CD4-positive, alpha-beta T cell treated with Interleukin-15 for 1 hour (primary cell): ENCODE measurements around the gene SFXN1.
"Not testable (repeated sequence)": the region's sequence is repeated elsewhere in the genome, so short reads cannot be mapped to it uniquely, and the experiment has no call there.

ENCODE experiments used
- DNase-seq: peaks from one replicate; pipeline ENCODE4 v3.0.0-alpha.2; 2020

SFXN1 gene

DNA sequence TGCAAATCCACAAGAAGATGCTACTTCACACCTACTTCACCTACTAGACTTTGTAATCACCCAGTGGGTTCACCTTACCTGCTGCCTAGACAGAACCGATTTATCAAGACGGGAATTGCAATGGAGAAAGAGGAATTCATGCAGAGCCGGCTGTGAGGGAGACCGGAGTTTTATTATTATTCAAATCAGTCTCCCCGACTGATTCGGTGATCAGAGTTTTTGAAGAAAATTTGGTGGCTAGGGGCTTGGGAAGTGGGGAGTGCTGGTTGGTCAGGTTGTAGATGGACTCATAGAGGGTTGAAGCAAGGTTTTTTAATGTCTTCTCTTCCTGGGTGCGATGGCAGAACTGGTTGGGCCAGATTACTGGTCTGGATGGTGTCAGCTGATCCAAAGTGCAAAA lies 23.4 kb downstream of the SFXN1 start:
- no peak for DNase-seq

DNA sequence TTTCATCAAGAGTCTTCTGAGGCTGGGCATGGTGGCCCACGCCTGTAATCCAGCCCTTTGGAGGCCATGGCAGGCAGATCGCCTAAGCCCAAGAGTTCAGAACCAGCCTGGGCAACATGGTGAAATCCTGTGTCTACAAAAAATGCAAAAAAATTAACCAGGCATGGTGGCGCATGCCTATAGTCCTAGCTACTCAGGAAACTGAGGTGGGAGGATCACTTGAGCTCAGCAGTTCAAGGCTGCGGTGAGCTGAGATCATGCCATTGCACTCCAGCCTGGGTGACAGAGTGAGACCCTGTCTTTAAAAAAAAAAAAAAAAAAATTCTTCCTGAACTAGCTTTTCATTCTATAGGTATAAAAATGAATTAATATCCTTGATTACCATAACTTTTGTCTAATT lies 29.3 kb downstream of the SFXN1 start:
- not testable (repeated sequence) for DNase-seq

DNA sequence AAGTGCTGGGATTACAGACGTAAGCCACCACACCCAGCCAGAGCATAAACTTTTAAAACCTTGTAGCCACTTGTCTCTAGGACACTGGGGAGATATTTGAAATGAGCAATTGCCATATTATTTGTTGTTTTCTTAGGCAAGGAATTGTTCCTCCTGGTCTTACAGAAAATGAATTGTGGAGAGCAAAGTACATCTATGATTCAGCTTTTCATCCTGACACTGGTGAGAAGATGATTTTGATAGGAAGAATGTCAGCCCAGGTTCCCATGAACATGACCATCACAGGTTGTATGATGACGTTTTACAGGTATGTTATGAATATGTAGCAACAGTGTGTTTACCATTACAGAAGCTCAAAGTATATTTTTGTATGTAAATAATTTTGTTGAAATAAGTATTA lies 30.5 kb downstream of the SFXN1 start:
- no peak for DNase-seq

DNA sequence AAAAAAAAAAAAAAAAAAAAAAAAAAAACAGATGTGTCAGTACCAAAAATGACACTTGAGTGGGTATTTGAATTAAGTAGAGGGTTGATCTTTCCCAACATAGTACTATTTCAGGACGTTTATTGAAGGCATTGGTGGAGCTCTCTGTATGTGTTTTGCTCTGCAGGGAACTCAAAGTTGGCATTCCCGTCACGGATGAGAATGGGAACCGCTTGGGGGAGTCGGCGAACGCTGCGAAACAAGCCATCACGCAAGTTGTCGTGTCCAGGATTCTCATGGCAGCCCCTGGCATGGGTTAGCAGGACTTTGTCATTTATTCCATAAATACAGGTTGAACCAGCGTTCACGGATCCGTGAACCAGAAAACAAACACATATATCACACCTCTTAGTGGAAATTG lies 34.9 kb downstream of the SFXN1 start:
- DNase-seq = no peak

DNA sequence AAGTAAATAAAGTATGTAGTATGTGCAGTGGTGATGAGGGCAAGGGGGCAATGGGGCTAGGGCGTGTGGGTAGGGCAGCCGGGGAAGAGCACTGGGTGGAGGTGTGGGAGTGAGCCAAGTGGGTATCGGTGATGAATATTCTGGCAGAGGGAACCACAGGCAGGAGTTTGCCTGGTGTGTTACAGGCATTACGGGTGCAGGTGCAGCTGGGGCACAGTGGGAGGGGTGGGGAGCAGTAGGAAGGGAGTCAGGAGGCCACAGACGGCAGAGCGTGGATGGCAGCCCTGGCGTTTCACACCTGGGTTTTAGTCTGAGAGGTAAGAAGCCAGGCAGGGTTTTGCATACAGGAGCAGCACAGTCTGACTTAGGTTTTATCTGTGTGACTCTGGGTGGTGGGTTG lies 35.4 kb downstream of the SFXN1 start:
- no peak for DNase-seq

DNA sequence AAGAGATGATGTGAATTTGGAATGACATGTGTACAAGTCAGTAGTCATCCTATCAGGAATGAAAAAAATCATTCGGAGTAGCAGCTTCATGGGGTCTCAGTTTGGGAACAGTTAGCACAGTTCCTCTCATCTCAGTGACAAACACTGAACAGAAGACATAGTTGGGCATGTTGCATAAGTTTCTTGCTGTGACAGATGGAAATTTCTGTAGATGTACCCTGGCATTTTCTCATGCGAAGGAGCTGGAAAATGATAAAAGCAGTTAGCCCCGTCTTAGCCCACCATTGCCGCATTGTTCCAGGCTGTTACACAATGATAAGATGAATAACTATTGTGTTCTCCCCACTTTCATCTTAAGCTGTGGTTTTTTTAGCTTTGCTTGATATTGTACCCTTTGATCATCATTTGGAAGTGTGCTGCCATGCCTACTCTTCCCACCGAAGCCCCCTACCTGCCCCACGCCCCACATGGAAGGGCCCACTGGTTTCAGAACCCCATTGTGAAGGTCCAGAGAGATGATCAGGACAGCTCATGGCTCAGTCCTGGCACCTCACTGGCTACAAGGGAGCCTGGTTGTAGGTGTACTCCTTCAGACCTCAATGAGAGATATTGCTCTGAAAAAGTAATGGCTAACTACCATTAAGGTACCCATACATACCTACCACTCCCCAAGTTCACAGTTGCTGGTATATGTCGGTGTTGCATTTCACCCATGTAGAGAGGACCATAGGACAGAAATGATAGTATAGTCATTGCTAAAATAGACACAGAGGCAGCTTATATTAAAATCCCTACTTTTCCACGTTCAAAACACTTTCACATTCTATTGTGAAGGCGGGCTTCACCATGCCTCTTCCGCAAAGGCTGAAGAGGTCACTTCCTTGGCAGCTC lies 38.8 kb downstream of the SFXN1 start:
- no peak for DNase-seq

DNA sequence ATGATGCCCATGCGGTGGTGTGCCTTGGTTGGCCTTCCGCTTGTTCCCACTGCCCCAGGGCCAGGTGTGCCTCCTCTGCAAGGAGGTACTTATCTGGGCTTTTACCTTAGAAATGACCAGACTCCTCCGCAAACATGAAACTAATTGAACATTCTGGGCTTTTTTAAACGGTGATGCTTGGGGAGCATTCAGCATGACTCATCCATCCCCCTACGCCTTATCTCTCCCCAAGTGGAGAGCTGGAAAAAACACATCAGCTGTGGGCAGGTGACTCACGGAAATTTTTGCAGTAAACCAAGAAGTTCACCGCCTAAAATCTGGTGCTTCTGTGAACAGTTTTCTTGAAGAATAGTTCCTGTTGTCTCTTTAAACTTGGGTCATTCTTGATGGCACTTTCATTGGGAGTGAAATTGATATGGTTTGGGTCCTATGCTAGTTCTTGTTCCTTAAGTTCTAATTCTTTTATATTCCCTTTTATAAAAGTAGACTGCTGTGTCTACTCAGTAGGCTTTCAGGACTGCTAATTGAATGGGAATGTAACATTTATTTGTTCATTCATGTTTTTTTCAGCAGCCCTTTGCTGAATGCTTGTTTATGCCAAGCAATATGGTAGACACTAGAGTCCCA lies 39.6 kb downstream of the SFXN1 start:
- DNase-seq = no peak

DNA sequence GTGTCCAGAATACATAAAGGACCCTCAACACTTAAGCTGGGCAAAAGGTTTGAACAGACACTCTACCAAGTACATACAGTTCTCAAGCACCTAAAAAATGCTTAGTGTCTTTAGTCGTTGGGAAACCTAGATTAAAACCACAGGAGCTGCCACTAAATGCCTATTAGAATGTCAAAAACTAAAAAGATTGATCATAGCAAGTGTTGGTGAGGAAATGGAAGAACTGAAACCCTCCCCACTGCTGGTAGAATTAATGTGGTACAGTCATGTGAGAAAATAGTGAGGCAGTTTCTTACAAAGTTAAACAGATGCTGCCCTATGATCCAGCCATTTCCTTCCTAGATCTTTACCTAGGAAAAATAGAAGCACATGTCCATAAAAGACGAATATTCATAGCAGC lies 40.6 kb downstream of the SFXN1 start:
- DNase-seq = no peak

DNA sequence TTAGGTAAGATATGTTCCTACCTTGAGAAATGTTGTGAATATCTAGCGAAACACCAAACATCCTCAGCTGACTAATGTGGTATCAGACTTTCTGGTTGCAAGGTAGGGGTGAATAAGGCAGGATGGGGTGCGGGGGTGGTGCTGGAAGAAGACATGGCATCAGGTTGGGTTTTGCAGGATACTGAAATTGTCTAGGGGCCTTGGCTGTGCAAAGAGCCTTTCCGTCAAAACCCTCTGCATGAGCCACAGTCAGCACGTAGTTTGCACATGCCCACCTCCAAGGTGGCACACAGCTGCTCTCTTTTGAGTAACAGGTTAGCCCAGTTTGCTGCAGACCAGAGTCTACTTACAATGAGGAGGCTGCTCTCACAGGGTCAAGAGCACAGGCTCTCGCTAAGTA lies 42.0 kb downstream of the SFXN1 start:
- no peak for DNase-seq

DNA sequence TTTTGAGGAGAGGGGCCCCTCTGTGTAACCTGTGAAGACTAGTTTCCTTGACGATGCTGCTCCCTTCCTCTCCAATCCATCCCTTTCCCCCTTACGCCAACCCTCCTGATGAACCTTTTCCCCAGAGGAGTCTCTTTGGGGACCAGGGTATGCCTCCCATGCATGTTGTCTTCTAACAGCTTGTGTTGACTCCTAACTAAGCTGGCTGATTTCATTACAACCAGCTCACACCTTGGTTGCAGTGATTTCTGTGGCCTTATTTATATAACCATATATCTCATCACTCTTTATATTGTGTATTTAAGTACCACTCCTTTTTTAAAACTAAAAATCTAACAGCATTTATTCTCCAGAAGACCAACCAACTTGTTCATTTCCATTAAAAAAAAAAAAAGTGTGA lies 42.5 kb downstream of the SFXN1 start:
- no peak for DNase-seq

DNA sequence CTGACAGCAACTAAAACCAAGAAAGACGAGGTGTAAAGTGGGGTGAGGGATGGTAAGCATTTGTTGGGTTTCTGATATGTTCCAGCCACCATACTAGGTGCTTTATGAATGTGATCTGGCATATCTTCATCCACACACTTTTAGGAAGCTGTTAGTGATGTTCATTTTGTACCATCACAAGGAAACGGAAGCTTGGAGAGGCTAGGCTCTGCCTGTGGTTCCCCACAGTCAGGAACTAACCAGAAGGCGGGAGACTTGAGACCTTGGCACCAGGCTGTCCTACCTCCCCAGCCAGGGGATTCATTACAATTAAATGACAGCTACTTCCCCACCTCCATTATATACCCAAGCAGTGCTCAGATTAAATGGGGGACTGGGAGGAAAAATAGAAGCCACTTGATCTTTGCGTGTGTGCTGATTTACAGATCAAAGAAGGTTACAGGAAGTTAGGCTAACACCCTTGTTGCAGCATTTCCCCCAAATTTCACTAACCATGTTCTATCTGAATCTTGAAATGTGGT lies 43.0 kb downstream of the SFXN1 start:
- DNase-seq = no peak

DNA sequence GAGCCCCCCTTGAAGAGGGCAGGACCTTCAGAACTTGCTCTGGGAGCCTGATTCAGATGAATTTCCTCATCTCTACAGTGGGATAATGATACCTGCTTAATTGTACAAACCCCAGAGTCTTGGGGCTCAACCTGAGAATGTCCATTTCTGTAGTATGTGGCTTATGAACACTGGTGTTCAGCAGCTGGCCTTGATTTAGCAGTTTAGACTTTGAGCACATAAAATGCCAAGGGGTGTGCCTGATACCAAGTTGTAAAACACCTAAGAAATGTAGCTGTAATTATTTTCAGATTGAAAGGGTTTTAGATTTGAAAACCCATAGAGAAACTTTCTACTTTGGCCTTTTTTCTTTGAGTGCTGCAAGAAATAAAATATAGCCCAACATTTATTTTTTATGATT lies 44.9 kb downstream of the SFXN1 start:
- no peak for DNase-seq

DNA sequence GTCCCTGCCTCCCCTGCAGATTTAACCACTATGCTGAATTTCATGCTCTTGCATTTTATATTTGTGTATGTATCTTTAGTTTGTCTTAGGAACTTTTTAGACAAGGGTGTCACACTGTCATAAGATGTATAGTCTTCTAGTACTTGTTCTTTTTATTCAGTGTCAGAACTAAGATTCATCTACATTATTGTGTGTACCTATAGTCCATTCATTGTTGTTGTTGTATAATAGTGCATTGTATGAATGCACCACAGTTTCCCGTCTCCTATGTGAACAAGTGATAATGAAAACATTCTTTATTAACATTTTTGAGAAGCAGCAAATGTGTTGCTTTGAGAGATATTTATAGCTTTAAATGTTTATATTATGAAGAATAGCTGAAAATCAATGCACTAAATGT lies 45.9 kb downstream of the SFXN1 start:
- no peak for DNase-seq

DNA sequence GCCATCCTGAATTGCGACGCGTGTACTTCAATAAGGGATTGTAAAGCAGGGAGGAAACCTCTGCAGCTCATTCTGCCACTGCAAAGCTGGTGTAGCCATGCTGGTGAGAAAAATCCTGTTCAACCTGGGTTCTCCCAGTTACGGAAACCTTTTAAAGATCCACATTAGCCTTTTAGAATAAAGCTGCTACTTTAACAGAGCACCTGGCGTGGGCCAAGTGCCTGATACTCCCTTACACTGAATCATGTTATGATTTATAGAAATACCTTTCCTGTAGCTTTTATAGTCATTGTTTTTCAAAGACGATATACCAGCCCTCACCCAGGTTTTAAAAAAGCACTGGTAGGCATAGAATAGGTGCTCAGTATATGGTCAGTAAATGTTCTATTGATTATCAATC lies 48.3 kb downstream of the SFXN1 start:
- no peak for DNase-seq

DNA sequence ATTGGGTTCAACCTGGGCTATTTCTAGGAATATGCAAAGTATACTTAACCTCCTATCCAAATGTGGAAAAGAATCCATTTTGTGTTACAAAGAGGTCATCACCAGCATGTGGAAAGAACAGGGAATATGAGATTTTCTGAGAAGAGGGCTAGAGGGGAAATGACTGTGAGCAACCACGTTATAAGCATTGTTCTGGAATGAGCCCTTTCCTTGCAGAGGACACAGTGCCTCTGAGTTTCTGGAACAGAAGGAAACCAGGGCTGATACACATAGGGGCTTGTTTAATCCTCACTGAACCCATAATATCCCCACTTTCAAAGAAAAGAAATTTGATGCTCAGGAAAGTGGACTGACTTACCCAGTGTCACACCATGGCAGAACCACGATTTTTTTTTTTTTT lies 53.0 kb downstream of the SFXN1 start:
- DNase-seq = no peak

DNA sequence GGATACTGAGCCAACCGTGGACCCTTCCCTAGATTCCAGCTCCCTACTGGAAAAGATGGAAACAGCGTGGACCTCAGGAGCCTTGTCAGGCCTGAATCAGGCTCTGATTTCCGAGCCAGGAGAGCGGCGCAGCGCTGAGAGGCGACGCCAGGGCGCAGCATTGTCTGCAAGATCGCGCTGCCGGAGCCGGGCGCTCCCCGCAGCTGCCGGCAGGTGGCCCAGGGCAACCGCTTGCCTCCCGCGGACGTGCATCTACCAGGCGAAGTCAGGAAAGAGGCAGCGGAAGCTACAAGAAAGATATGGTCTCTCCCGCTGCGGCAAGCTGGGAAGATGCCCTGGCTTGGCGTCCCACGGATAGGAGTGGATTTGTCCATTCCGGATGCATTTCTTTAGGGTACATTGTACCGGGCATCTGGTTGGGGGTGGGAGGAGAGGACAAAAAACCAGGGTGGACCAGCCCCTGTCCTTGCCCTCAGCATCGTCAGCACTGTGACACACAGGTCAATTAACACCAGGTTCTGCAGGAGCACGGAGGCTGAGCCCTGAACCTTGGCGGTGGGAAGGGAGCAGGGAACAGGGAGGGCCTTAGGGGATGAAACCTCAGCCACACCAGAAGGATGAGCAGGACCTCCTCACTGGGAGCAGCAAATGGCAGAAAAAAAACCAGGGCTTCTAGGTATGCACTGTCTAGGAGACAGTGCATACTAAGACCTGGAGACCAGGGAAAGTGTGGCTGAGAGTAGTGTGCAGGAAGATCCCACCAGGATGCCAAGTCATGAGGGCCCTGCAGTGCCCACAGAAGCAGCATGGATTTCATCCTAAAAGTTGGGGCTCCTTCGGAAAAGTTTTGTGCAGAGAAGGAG lies 55.9 kb downstream of the SFXN1 start:
- peak; percentile 76 for DNase-seq

DNA sequence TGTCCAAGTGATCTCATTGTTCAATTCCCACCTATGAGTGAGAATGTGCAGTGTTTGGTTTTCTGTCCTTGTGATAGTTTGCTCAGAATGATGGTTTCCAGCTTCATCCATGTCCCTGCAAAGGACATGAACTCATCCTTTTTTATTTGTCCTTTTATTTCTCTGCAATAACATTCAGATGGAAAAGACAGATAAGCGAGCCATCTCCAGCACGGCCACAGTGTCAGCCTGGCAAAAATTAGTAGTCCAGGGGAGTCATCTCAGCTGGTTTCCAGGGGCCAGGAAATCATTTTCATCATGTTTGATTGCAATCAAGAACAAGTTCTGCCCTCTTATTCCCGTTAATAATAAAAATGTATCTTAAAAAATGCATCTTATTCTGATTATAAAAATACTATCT lies 57.0 kb downstream of the SFXN1 start:
- DNase-seq = not testable (repeated sequence)

DNA sequence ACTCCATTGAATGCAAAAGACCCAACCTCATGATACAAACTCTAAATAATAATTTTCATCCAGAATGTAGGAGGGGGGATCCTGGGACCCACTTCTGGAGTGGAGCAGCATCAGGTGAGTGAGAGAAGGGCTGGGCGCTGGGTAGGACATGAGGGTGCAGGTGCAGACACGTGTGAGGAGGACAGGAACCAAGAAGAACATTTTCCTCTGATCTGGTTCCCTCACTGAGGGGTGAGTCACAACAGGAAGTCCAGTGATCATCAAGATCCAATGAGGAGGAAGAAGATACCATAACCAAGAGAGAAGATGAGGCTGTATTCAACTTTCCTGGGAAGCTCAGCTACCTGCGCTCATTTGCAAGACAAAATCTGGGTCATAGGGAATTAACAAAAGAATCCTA lies 57.4 kb downstream of the SFXN1 start:
- DNase-seq = no peak

DNA sequence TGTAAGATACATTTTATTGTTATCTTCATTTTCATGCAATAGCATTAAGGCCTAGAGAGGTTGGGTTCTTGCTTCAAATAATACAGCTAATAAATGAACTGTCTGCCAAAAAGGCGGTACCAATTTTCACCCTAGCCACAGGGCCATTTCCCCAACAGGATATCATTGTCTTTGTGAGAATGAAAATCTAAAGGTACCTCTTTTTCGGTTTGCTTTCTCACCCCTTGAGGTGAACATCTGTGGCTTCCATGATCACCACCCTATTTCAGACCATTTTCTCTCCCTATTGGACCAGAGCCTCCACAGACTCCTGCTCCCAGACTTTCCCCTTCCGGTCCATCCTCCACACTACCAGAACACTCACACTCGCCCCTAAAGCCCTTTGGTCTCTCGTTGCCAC lies 60.2 kb downstream of the SFXN1 start:
- no peak for DNase-seq

DNA sequence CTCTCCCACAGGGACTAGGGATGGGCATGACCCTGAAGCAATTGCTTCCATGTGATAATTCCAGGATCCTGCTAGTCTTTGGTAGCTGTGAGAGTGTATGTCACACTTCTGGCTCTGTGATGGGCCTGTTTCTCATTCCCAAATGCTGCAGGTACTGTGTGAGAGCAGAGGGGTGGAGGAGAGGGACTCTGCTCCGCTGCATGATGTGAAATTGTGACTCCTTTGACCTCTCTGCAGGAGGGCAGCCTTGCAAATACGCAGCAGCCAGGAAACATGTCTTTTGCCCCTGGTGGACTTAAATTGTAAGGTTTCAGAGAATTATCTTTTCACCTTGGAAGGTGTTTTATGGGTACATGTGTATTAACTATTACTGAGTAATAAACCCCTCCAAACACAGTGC lies 61.6 kb downstream of the SFXN1 start:
- no peak for DNase-seq

DNA sequence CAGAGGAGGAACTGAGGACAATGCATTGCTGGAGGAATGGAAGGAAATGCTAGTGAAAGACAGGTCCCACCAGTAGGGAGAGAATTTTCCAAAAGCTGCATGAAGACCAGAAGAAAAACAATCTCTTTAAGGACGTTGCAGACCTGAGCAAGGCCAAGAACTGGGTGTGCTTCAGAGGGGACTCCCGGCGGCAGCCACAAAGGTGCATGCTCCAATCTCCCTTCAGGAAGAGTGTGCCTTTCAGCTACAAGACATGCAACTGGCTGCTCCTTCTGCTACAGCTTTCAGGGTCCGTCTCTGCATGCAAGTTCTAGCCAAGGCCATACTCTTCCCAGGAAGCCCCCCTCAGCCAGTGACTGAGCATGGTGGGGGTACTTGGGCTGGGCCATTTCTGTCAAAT lies 62.9 kb downstream of the SFXN1 start:
- no peak for DNase-seq

DNA sequence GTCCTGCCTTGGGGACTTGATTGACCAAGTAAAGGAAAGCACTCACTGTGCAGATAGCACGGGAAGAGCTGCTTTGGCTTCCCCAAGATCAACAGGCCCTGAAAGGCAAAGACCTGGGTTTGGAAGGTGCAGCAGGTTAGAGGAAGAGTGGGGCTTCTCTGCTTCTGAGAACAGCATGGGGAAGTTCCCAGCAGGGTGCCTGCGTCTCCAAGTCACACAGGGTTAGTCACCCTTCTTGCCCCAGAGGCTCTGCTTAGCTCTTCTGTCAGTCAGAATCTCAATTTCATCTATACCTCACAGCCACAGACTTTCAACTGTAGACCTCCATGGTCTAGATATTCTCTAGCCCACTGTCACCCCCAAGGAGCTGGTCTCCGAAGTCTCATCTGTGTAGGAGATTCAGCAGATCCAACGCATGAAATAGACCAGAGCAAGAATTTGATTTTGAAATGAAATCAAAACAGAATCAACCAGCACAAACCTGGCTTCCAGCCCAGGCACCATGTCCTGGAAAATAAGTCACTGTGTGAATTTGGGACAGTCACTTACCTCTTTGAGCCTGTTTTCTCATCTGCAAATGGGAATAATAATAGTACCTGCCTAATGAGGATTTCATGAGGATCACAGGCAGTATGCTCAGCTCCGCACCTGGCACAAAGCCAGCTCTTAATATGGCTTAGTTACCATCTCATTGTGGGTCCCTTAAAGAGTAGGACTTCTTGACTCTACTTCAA lies 64.0 kb downstream of the SFXN1 start:
- DNase-seq = no peak

DNA sequence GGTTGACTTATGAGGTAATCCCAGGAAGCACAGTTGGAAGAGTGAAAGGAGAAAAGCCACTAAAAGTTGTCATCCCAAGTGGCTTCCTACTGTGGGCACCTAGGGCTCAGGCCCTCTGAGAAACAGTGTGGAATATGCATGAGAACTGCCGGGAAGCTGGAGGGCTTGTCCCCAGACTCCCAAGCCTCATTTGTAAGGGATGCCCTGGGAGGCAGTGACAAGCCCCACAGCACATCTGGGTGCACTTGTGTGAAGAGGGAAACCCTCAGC lies 64.5 kb downstream of the SFXN1 start:
- DNase-seq = no peak
